Adrenal gland (tissue), 12 donors: ENCODE results near the gene RPL23. TPM values are rescaled to one million over a fixed set of nuclear protein-coding genes. Genes with fewer than 3 reads are reported as not detected.
A peak's percentile ranks its signal among the peaks of the same experiment; 100 is the strongest.

Experiments
- DNase-seq, 7 donors: peaks; one replicate each; pipeline ENCODE4 v3.0.0-alpha.2; 2019 to 2020
- H3K27ac ChIP-seq, 5 donors: fragments of 200-600 bp; sonication (generic) in 4 of 5; 1 replicate in 3 of 5; 2 replicates in 2 of 5; pipeline versions ENCODE4 v1.5.1 to v1.8.0; 2016 to 2020; ENCODE audit warnings: mild to moderate bottlenecking in 1 of 5
- H3K27me3 ChIP-seq: fragments of 200-600 bp; 2 replicates; pipeline ENCODE4 v1.8.0; 2021
- H3K36me3 ChIP-seq, 2 donors: fragments of 200-600 bp; replicated peaks in 1 of 2; 1 replicate in 1 of 2; 2 replicates in 1 of 2; pipeline versions ENCODE4 v1.5.1 to v1.8.0; 2018 to 2022
- H3K4me1 ChIP-seq, 2 donors: fragments of 200-600 bp; replicated peaks in 1 of 2; 1 replicate in 1 of 2; 2 replicates in 1 of 2; pipeline versions ENCODE4 v1.5.1 to v1.8.0; 2018 to 2021
- H3K4me3 ChIP-seq, 4 donors: fragments of 200-600 bp; sonication (generic) in 3 of 4; one replicate each; pipeline ENCODE4 v1.5.1; 2016 to 2018
- H3K9me3 ChIP-seq, 3 donors: fragments of 200-600 bp; sonication (generic) in 1 of 3; replicated peaks in 1 of 3; 1 replicate in 2 of 3; 2 replicates in 1 of 3; pipeline versions ENCODE4 v1.5.1 to v1.8.0; 2016 to 2021
- CTCF ChIP-seq, 6 experiments: fragments of 450-650 bp in 4 of 6; fragments of 200-600 bp in 2 of 6; sonication (generic) in 1 of 6; IDR thresholded peaks; 1 replicate in 5 of 6; 2 replicates in 1 of 6; pipeline versions ENCODE4 v1.5.1 to v1.8.0; 2016 to 2021; ENCODE audit warnings: antibody characterized with exemption in 6 of 6, mild to moderate bottlenecking in 2 of 6, moderate library complexity in 1 of 6
- POLR2A ChIP-seq, 2 donors: fragments of 450-650 bp; IDR thresholded peaks; one replicate each; pipeline ENCODE4 v1.6.1; 2017; ENCODE audit warnings: antibody characterized with exemption in 2 of 2, mild to moderate bottlenecking in 2 of 2, moderate library complexity in 1 of 2
- WGBS, 4 donors: extraction: QIAGEN DNeasy Blood & Tissue Kit in 2 of 4; methylation state at CpG; one replicate each; pipeline versions ENCODE4 v1.1.5 to v1.1.7; 2013 to 2017; 5-methylcytosine and 5-hydroxymethylcytosine counted together
- intact Hi-C, 2 donors: fragments of 100-400 bp; cut with DNase I; formaldehyde crosslinking; loops; one replicate each; pipeline versions ENCODE4 v1.14.1 to v1.15.0; 2022 to 2023
- polyA plus RNA-seq, 3 donors: library from polyadenylated mRNA; stranded (reverse); fragments of 200-250 nt in 2 of 3; fragments of 350-450 nt in 1 of 3; fragmentation: Illumina TruSeq in 1 of 3; extraction: RNeasy Lipid Tissue Mini Kit (QIAGEN cat#74804) in 1 of 3; gene quantifications; one replicate each; pipeline ENCODE4 v1.2.3, GENCODE V29; 2013 to 2014
- total RNA-seq, 9 donors: library from RNA; depleted of rRNA in 4 of 9; stranded (reverse); fragments of >200 nt in 4 of 9; fragments of 120-200 nt in 1 of 9; fragmentation: NEBNext Ultra II Directional in 1 of 9; extraction: Animal tissue kit (Norgen Biotek cat#: 25700) in 1 of 9; gene quantifications; one replicate each; pipeline versions ENCODE4 v1.1.0 to v1.2.4, GENCODE V29; 2013 to 2023
- donor health status: healthy with polysubstance abuse.
- donor health status: Bipolar disorder and iron deficiency.
- donor health status: DM: yes; HTN: yes; CAD: no.
- donor health status: DM: no; HTN: no; CAD: no.
- donor health status: DM: no; HTN: no; CAD: no.
- donor health status: DM: yes; HTN: yes; CAD: no.

RPL23 gene
- total and polyA plus RNA-seq, 12 donors: 927 to 3,246 (median 1,454) TPM

- intact Hi-C loops: no loop called here
- Histone ChIP-seq H3K9me3 (no peaks in the 10 kb centered on the region), H3K4me1 (peaks cover 43 to 82% of the 10 kb centered on the region in 2 donors), H3K36me3 (peaks cover 0 to 44% of the 10 kb centered on the region in 2 donors), H3K27me3 (no peaks in the 10 kb centered on the region), H3K4me3 (no peak overlapping the region), H3K27ac (peak overlapping the region in 3 of 5 donors; percentile 34 to 62 (median 49))
- TF ChIP-seq CTCF (IDR thresholded peaks at IDR 0.05): no peak
- TF ChIP-seq POLR2A (IDR thresholded peaks at IDR 0.05): no peak
- peak in 3 of 7 donors; percentile 48 to 79 (median 49) for DNase-seq
- WGBS, 4 donors: 44 to 64% (median 56%) methylated on average over 1 to 6 of the region's 6 CpGs
Observed at GRCh38 chr17:38897176-38897575, 43.7 kb upstream of the RPL23 start.

GRCh38 chr17:38896346-38896954, 42.9 kb upstream of the RPL23 start:
- no peak for TF ChIP-seq POLR2A (IDR thresholded peaks at IDR 0.05)
- Histone ChIP-seq H3K27me3 (no peaks in the 10 kb centered on the region), H3K4me3 (no peak overlapping the region), H3K4me1 (peaks cover 43 to 80% of the 10 kb centered on the region in 2 donors), H3K27ac (peak overlapping the region in 2 of 5 donors; percentile 38 to 49), H3K9me3 (no peaks in the 10 kb centered on the region), H3K36me3 (peaks cover 0 to 51% of the 10 kb centered on the region in 2 donors)
- WGBS, 4 donors: 63 to 76% (median 67%) methylated on average over 13 of the region's 13 CpGs
- intact Hi-C loops: no loop called here
- peak in 4 of 7 donors; percentile 38 to 72 (median 48) for DNase-seq

GRCh38 chr17:38894276-38894675, 40.8 kb upstream of the RPL23 start:
- peak overlapping the region in 3 of 5 donors; percentile 34 to 75 (median 57) for H3K27ac ChIP-seq
- no peak overlapping the region for H3K4me3 ChIP-seq
- whole genome bisulfite sequencing, 4 donors: 16 to 25% (median 18%) methylated on average over 7 of the region's 7 CpGs
- H3K4me1 ChIP-seq: peaks cover 42 to 58% of the 10 kb centered on the region in 2 donors
- H3K9me3 ChIP-seq: no peaks in the 10 kb centered on the region
- H3K36me3 ChIP-seq: peaks cover 0 to 64% of the 10 kb centered on the region in 2 donors
- peak in 6 of 7 donors; percentile 56 to 74 (median 66) for DNase-seq
- H3K27me3 ChIP-seq: no peaks in the 10 kb centered on the region
- intact Hi-C loops: no loop called here
- no peak for TF ChIP-seq POLR2A (IDR thresholded peaks at IDR 0.05)
- TF ChIP-seq CTCF (IDR thresholded peaks at IDR 0.05): no peak

- Histone ChIP-seq H3K27ac (peak overlapping the region in 4 of 5 donors; percentile 34 to 75 (median 48)), H3K27me3 (no peaks in the 10 kb centered on the region), H3K4me3 (no peak overlapping the region), H3K36me3 (peaks cover 0 to 64% of the 10 kb centered on the region in 2 donors), H3K4me1 (peaks cover 35 to 53% of the 10 kb centered on the region in 2 donors), H3K9me3 (no peaks in the 10 kb centered on the region)
- TF ChIP-seq CTCF (IDR thresholded peaks at IDR 0.05) (no peak), POLR2A (IDR thresholded peaks at IDR 0.05) (no peak)
- 37 to 57% (median 46%) methylated on average over 1 to 6 of the region's 6 CpGs for WGBS, 4 donors
- intact Hi-C loops: no loop called here
- peak in 5 of 7 donors; percentile 38 to 63 (median 53) for DNase-seq
Observed at GRCh38 chr17:38893607-38894006, 40.1 kb upstream of the RPL23 start.
